ENCODE measurements around the gene SERPINA5.

SERPINA5 gene

DNA sequence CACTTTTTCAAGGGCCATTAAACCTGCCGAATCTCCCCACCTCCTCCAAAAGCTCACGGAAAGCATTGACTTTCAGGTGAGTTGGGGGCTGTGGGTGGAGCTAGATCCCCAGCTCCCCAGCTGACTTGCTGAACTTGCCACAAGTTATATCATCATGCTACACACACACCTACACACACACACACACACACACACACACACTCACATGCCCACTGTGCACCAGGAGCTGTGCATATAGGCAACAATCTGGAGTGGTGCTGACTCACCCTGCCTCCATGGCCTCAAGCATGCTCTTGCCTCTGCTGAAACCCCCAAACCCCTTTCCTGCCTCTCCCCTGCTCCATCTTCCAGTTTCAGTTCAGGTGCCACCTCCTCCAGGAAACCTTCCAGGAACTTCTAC is 57.1 kb downstream of the SERPINA5 start:
- no peak overlapping the region for H3K4me3 ChIP-seq (replicated peaks; ENCODE audit: low read depth, low read length)
- DNase-seq (ENCODE audit: low read depth): no peak
- TF ChIP-seq, protein P1, sequence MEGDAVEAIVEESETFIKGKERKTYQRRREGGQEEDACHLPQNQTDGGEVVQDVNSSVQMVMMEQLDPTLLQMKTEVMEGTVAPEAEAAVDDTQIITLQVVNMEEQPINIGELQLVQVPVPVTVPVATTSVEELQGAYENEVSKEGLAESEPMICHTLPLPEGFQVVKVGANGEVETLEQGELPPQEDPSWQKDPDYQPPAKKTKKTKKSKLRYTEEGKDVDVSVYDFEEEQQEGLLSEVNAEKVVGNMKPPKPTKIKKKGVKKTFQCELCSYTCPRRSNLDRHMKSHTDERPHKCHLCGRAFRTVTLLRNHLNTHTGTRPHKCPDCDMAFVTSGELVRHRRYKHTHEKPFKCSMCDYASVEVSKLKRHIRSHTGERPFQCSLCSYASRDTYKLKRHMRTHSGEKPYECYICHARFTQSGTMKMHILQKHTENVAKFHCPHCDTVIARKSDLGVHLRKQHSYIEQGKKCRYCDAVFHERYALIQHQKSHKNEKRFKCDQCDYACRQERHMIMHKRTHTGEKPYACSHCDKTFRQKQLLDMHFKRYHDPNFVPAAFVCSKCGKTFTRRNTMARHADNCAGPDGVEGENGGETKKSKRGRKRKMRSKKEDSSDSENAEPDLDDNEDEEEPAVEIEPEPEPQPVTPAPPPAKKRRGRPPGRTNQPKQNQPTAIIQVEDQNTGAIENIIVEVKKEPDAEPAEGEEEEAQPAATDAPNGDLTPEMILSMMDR (IDR thresholded peaks at IDR 0.05; ENCODE audit: low read length, missing control alignments): no peak

DNA sequence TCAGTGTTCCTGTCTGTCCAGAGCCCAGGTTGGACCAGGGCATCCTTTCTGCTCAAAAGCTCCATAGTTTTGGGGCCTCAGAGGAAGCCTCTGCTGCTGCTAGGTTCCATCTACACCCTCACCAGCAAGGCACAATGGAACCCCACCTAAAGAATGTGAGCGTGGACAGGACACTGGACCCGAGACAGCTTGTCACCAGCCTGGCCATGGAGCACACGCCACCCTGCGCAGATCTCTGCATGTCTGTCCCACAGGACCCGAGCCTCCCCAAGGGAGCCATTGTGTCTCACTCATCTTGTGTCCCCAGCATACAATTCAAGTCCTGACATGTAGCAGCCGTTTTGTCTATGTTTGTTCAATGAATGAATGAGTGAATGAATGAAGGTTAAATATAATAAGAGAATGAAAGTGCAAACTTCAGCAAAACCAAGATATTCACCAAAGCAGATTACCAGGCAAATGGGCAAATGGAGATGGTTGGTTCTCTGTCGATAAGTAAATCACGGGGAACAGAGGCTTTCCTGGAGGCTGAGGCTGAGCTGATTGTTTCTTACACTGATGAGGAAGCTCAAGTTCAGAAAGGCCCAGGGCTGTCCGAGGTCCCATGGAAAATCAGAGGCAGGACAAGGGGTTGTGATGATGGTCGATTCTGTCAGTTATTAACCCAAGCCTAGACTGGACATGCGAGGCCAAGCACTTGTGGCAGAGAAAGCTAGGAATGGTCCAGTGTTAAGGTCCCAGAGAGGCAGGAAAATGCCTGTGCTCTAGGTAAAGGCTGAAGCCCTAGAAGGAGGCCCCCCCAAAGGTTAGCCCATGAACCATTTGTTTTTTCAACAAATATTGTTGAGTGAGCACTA is 58.0 kb downstream of the SERPINA5 start:
- H3K4me3 ChIP-seq (replicated peaks; ENCODE audit: low read depth, low read length): no peak overlapping the region
- TF ChIP-seq, protein P1 (IDR thresholded peaks at IDR 0.05; ENCODE audit: low read length, missing control alignments): no peak
- no peak for DNase-seq (ENCODE audit: low read depth)

DNA sequence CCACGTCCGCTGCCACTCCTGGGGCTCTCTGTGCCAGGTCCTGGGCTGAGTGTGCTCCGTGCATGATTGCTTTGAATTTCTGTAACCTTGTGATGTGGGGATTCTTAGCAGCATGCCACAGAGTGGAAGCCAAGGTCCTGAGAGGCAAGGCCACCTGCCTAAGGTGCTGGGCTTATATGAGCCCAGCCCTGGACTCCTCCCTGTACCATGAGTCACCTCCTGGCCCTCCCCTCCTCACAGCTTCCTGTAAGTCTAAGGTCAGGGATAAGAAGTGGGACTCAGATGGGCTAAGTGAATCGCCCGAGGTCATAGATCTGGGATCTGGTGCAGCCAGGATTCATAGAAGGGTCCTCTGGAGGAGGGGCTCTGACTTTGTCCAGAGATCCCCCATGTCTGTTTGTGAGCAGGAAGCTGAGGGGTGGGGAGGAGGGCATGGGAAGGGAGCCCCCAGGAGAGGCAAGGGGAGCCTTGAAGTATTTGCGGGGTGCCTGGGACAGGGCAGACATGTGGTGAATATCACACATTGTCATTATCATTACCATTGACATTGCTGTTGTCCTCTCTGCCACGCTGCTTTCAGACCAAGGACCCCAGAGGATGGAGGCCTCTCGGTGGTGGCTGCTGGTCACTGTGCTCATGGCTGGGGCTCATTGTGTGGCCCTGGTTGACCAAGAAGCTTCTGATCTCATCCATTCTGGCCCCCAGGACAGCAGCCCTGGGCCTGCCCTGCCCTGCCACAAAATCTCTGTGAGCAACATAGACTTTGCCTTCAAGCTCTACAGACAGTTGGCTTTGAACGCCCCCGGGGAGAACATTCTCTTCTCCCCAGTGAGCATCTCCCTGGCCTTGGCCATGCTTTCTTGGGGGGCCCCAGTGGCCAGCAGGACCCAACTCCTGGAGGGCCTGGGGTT is 59.8 kb downstream of the SERPINA5 start:
- H3K4me3 ChIP-seq (replicated peaks; ENCODE audit: low read depth, low read length): no peak overlapping the region
- no peak for DNase-seq (ENCODE audit: low read depth)
- TF ChIP-seq, protein P1 (IDR thresholded peaks at IDR 0.05; ENCODE audit: low read length, missing control alignments): no peak

DNA sequence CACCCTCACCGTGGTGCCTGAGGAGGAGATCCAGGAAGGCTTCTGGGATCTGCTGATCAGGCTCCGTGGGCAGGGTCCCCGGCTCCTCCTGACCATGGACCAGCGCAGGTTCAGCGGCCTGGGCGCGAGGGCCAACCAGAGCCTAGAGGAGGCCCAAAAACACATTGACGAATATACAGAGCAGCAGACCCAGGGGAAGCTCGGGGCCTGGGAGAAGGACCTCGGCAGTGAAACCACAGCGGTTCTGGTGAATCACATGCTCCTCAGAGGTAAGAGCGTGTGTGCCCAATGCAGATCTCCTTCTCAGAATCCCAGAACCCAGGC is 60.4 kb downstream of the SERPINA5 start:
- TF ChIP-seq, protein P1 (IDR thresholded peaks at IDR 0.05; ENCODE audit: low read length, missing control alignments): no peak
- DNase-seq (ENCODE audit: low read depth): no peak

More for the DNA sequence above, 60.4 kb downstream of the SERPINA5 start:
- H3K4me3 ChIP-seq (replicated peaks; ENCODE audit: low read depth, low read length): no peak overlapping the region
